ENCODE data around the gene NDUFAF2.
"Not testable (repeated sequence)": the region's sequence is repeated elsewhere in the genome, so short reads cannot be mapped to it uniquely, and the experiment has no call there.

The NDUFAF2 gene

DNA sequence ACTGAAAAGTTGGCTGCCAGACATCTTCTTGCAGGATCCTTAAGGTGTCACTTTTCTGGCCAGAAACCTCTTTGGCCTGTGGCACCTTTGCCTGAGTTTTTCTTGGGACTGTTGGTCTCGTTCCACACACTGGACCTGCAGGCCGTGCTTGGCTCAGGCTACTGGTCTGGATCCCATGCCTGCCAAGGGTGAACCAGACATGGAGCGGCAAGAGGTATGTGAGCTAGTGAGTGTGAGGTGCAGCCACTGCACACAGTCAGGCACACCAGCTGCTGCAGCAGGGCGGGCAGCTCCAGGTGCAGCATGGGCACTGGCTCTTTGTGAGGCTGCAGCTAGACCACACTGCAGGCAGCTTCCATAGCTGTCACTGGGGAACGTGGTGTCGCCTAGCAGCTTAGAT, 47.9 kb downstream of the NDUFAF2 start:
- no peak for DNase-seq

DNA sequence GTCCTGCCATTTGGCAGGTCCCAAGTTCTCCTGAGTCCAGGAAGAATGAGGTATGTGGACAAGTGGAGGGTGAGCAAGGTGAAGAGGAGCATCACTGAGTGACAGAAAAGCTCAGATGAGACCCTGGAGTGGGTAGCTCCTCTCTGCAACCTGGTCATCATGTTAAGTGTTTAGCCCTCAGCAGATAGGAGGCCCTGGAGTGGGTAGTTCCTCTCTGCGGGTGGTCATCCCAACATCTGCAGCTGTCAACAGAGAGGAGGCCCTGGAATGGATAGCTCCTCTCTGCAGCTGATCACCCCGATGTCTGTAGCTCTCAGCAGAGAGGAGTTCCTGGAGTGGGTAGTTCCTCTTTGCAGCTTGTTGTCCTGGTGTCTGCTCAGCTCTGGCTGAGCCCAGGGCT, 48.4 kb downstream of the NDUFAF2 start:
- no peak for DNase-seq

DNA sequence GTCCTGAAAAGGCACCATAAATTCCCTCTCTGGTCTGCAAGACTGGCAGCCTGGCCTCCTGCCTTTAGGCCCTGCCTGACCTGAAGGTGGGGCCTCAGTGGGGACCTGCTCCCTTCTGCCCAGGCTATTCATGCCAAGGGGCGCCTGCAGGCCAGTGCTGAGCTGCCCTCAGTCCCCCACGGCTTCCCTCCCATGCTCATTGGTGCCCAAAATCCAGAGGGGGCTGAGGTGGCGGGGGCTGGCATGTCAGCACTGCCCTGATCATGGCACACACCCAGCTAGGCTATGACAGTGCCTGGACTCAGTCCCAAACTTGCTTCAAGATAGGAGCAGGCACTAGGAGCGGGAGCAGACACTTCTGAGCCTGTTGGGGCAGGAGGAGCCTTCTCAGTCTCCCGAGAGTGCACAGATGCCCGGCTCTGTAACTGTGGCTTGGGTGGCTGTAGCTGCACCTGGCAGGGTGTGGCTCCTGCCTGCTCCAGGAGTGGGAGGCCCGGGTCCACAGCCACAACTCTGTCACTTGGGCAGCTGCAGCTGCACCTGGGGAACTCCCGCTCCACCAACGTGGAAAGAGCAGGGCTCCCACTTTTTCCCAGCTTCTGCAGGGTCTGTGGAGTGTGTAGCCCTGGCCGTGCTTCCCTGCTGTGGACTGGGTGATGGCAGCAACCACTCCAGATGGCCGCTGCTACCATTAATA, 49.0 kb downstream of the NDUFAF2 start:
- DNase-seq, result no peak

- no peak for DNase-seq
These were observed 51.4 kb downstream of the NDUFAF2 start for GRCh38 chr5:60996368-60996767.

DNA sequence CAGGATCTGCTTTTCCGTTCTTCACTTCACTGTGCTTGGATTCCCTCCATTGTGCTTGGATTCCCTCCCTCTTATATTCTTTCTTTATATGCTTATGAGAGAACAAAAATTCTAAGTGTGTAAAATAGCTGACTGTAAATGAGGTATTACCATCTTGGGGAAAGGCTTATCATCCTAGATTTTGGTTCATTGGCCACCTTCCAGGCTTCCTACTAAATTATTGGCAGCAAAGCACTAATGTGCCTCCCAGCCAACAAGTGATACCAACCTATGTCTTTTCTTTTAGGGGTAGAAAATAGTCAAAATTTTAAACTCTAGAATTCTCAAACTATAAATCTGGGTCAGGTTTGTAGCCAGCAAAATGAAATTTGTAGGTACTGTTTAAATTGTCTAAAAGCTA, 52.7 kb downstream of the NDUFAF2 start:
- no peak for DNase-seq

- DNase-seq, result no peak
These were observed 55.9 kb downstream of the NDUFAF2 start for GRCh38 chr5:61000887-61001286.

DNA sequence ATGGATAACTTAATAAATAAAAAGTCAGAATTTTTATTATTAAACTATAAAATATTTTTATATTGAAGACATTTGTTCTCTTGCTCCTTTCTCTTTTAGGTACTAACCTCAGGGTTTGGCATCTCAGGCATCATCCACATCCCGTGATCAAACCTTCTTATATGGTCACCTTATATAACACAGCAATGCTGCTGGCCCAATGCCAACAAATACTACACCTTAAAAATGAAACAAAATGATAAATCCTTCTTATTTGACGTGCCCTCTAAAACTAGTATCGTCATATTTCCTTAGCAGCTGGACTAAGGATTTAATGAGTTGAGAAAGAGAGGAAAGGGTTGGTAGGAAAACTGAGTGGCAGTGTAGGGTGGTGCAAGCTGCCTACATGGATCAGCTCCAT, 56.6 kb downstream of the NDUFAF2 start:
- DNase-seq, result no peak

DNA sequence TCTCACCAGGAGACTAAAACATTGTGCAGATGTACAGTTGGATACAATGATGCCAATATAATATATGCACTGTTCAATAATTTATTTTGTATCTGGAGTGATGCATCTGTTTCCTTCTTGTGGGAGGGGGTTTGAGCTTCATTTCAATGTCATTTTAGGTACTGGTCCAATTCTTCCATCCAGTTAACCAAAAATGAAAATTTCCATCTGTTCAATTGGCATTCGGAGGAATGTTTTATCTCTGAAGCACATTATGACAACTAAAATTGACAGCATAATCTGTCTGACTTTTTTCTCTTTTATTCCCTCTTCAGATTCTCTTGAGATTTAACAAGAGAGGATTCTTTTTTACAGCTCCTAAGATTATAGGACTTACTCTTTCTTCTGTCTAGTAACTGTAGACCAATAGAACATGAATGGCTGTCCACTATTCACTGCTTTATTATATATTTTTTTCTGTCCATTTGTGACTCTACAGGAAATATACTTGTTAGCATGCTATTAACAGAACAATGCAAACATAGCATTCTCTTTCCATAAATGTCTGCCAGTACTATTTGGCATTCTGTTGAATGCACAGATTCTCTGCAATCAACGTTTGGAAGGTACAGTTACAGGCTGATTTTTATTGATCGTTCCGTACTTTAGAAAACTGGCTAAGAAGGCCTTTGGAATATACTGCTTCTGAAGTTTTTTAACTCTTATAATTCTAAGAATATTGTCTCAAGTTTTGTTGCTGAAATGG, 57.8 kb downstream of the NDUFAF2 start:
- DNase-seq, result no peak

- no peak for DNase-seq
These were observed 59.4 kb downstream of the NDUFAF2 start for GRCh38 chr5:61004448-61004847.

DNA sequence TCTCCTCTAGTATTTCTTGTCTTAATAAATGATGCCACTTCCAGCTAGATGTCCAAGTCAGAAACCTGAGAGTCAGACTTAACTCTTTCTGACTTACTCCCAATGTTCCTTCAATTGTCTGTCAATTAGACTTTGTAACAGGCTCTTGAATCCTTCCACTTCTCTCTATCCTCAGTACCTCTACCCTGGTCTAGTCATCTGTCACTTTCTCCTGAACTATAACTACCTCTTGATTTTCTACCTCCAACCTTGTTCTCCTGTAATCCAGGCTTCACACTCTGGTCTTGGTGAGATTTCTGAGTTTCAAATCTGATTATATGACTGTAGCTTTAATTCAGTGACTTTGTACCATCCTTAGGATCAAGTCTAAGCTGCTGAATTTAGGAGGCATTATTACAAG, 64.9 kb downstream of the NDUFAF2 start:
- DNase-seq, result no peak

GRCh38 chr5:61010467-61011454, 65.8 kb downstream of the NDUFAF2 start:
- DNase-seq, result no peak

GRCh38 chr5:61018062-61018461, 73.1 kb downstream of the NDUFAF2 start:
- DNase-seq, result no peak

- no peak for DNase-seq
These were observed 74.6 kb downstream of the NDUFAF2 start for GRCh38 chr5:61019642-61020041.

- no peak for DNase-seq
These were observed 75.4 kb downstream of the NDUFAF2 start for GRCh38 chr5:61020415-61020814.

- DNase-seq, result no peak
These were observed 78.1 kb downstream of the NDUFAF2 start for GRCh38 chr5:61023131-61023530.

GRCh38 chr5:61026004-61026403, 81.0 kb downstream of the NDUFAF2 start:
- DNase-seq, result no peak

- DNase-seq, result no peak
These were observed 83.4 kb downstream of the NDUFAF2 start for GRCh38 chr5:61028382-61028781.

DNA sequence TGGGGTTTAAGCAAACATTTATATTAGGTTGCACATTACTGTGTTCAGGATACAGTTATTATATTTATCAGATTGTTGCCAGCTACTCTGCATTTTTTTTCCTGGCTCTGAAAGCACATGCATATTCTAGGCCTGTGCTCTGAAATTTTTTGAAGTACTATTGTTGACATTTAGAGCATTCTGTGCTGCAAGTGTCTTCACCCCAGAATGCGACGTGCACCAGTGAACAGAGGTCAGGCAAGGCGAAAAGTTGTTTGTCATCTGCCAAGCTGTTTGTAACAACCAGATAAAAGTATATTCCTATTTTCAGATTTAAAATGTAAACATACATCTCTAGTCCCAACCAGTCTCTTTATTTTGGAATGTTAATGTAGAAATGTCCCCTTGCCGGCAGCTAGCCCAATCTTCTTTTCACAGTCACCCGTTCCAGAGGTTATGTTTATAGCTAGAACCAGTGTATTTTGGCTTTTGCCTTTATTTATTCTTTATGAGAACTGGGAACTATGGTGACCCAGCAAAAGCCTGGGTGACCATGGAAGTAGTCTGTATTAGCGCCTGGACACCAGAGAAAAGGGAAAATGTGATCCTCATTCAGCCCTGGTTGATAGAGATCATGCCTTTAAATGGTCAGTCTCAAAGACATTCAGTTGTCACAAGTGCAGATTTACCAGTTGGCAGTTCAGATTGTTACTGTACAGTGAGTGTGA, 84.6 kb downstream of the NDUFAF2 start:
- no peak for DNase-seq

DNA sequence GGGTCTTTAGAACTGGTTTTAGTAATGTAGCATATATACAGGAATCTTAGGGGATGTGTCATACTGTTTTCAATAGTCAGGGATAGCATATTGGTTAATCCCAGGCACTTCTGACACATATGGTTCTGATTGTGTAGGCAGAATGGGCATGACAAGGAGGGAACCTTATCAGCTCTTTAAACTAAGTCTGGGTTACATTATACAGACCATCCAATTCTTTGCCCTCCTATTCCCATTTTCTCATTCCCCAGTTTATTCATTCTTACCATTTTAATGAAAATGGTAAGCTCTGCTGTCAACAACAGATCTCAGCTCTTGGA, 85.1 kb downstream of the NDUFAF2 start:
- no peak for DNase-seq

GRCh38 chr5:61031301-61031700, 86.3 kb downstream of the NDUFAF2 start:
- not testable (repeated sequence) for DNase-seq

DNA sequence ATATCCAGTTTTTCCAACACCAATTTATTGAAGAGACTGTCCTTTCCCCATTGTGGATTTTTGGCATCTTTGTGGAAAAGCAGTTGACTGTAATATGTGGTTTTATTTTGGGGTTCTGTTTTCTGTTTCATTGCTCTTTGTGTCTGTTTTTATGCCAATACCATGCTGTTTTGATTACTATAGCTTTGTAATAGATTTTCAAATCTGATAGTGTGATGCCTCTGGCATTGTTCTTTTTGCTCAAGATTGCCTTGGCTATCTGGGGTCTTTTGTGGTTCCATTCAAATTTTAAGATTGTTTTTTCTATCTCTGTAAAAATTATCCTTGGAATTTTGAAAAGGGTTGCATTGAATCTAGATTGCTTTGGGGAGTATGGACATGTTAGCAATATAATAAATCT, 99.5 kb downstream of the NDUFAF2 start:
- DNase-seq, result no peak

GRCh38 chr5:61047346-61047745, 102.3 kb downstream of the NDUFAF2 start:
- DNase-seq, result no peak
